Panc1 (cell line): Measurements from ENCODE around the gene PPP1R3F. TPM values are rescaled to one million over a fixed set of nuclear protein-coding genes. Genes with fewer than 3 reads are reported as not detected.

Experiments used
- ATAC-seq: fragments of 200-7000 bp; cut with Tn5 transposase; 2 replicates; pipeline ENCODE4 v1.9.1; 2020; ENCODE audit warnings: mild to moderate bottlenecking, moderate library complexity
- BruUV-seq: library from RNA; stranded (reverse); fragments of 400-500 nt; replicated peaks from 2 replicates; lab custom pipeline; 2021; lab: Mats Ljungman, UMichigan
- CTCF ChIA-PET: fragments of 300-600 bp; sonication (Branson Sonifier 250); formaldehyde crosslinking; loops from one replicate; lab custom pipeline; 2022; ENCODE audit warnings: antibody characterized with exemption; lab: Charles Lee
- POLR2A ChIA-PET: fragments of 300-600 bp; sonication (Branson Sonifier 250); formaldehyde crosslinking; loops from one replicate; lab custom pipeline; 2022; ENCODE audit warnings: antibody characterized with exemption; lab: Charles Lee
- DNase-seq: peaks from one replicate; pipeline ENCODE4 v3.0.0-alpha.2; 2010; ENCODE audit warnings: low read depth, low spot score
- H3K27ac ChIP-seq: 2 replicates; pipeline ENCODE4 v1.5.1; 2011; ENCODE audit warnings: mild to moderate bottlenecking, low read length, inconsistent platforms
- H3K27me3 ChIP-seq: fragments of 200-500 bp; sonication (Bioruptor generic); 2 replicates; pipeline ENCODE4 v1.6.0; 2014; ENCODE audit warnings: low read length, inconsistent platforms; ENCODE audit not compliant: control insufficient read depth, insufficient read depth
- H3K36me3 ChIP-seq: fragments of 200-500 bp; sonication (Bioruptor generic); 2 replicates; pipeline ENCODE4 v1.5.1; 2014; ENCODE audit warnings: inconsistent platforms, mild to moderate bottlenecking, low read length, moderate library complexity; ENCODE audit not compliant: control insufficient read depth, insufficient read depth
- H3K4me1 ChIP-seq: 2 replicates; pipeline ENCODE4 v1.5.1; 2011; ENCODE audit warnings: inconsistent platforms, mild to moderate bottlenecking, low read length, moderate library complexity; ENCODE audit not compliant: control insufficient read depth, insufficient read depth
- H3K4me3 ChIP-seq, 2 experiments: 2 replicates each; pipeline ENCODE4 v1.5.1; 2011 to 2012; ENCODE audit warnings: low read depth in 2 of 2, low read length in 2 of 2, mild to moderate bottlenecking in 2 of 2, inconsistent platforms in 1 of 2, moderate library complexity in 1 of 2
- H3K9me3 ChIP-seq: fragments of 200-500 bp; sonication (Bioruptor generic); 2 replicates; pipeline ENCODE4 v1.5.1; 2014; ENCODE audit warnings: low read depth, mild to moderate bottlenecking, inconsistent platforms, low read length, moderate library complexity; ENCODE audit not compliant: control insufficient read depth, insufficient read depth
- CTCF ChIP-seq: fragments of 450-650 bp; IDR thresholded peaks from 2 replicates; pipeline ENCODE4 v1.5.1; 2017; ENCODE audit warnings: mild to moderate bottlenecking
- POLR2AphosphoS5 ChIP-seq: IDR thresholded peaks from 2 replicates; pipeline ENCODE4 v1.6.1; 2012; ENCODE audit warnings: mild to moderate bottlenecking, low read depth, low read length, moderate library complexity
- SIN3A ChIP-seq: IDR thresholded peaks from 2 replicates; pipeline ENCODE4 v1.6.1; 2012; ENCODE audit warnings: low read depth, mild to moderate bottlenecking, low read length, moderate library complexity, borderline replicate concordance; ENCODE audit not compliant: insufficient read depth
- TCF7L2 ChIP-seq: IDR thresholded peaks from 2 replicates; pipeline ENCODE4 v1.6.1; 2011; ENCODE audit warnings: mild to moderate bottlenecking, low read depth, low read length, inconsistent platforms
- in situ Hi-C: cut with HindIII; loops from 2 replicates; pipeline ENCODE4 v1.10.0; 2016; ENCODE audit warnings: low sequenced_read_pairs, low pct_unique_long_range_greater_than_20kb
- intact Hi-C: fragments of 100-400 bp; cut with micrococcal nuclease; formaldehyde crosslinking; loops from one replicate; pipeline ENCODE4 v1.10.0; 2022; ENCODE audit not compliant: unreplicated experiment
- total RNA-seq: library from RNA; stranded (reverse); gene quantifications from one replicate; pipeline ENCODE4 v1.2.1, GENCODE V29; 2021; ENCODE audit not compliant: unreplicated experiment
- TF ChIP-seq, protein P1 (sequence below), 2 experiments: IDR thresholded peaks; 2 replicates each; pipeline ENCODE4 v1.6.1; 2011 to 2012; ENCODE audit warnings: low read depth in 2 of 2, control low read depth in 1 of 2, low read length in 1 of 2, mild to moderate bottlenecking in 1 of 2, moderate library complexity in 1 of 2; ENCODE audit not compliant: insufficient read depth in 1 of 2

The PPP1R3F gene
- total RNA-seq, 1 experiment from 2014 or later: 8.3 TPM

DNA sequence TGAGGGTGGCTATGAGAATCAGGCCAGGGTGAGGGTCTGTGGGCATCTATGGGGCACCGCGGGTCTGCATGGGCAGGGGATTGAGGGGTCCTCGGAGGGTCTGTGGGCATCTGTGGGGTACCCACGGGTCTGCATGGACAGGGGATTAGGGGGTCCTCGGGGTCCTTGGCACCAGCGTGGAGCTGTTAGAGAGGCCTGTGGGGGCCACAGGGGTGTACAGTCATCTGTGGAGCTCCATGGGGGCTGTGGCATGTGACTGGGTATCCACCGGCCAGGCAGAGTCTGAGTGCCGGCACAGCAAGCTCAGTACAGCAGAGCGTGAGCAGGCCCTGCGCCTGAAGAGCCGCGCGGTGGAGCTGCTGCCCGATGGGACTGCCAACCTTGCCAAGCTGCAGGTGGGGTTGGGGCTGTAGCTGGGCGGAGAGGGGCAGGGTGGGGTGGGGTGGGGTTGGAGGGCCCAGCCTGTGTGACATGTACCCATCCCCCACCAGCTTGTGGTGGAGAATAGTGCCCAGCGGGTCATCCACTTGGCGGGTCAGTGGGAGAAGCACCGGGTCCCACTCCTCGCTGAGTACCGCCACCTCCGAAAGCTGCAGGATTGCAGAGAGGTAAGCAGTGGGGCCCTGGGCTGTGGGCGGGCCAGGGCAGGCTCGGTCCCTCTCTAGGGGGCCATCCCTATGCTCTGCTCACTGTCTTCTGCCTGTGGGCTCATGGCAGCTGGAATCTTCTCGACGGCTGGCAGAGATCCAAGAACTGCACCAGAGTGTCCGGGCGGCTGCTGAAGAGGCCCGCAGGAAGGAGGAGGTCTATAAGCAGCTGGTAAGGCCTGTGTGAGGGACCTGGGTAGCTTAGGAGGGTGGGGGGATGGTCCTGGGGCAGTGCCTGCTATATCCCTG is 21.4 kb upstream of the PPP1R3F start:
- TF ChIP-seq CTCF (no peak), POLR2AphosphoS5 (no peak), TCF7L2 (no peak), SIN3A (no peak)
- TF ChIP-seq, protein P1, sequence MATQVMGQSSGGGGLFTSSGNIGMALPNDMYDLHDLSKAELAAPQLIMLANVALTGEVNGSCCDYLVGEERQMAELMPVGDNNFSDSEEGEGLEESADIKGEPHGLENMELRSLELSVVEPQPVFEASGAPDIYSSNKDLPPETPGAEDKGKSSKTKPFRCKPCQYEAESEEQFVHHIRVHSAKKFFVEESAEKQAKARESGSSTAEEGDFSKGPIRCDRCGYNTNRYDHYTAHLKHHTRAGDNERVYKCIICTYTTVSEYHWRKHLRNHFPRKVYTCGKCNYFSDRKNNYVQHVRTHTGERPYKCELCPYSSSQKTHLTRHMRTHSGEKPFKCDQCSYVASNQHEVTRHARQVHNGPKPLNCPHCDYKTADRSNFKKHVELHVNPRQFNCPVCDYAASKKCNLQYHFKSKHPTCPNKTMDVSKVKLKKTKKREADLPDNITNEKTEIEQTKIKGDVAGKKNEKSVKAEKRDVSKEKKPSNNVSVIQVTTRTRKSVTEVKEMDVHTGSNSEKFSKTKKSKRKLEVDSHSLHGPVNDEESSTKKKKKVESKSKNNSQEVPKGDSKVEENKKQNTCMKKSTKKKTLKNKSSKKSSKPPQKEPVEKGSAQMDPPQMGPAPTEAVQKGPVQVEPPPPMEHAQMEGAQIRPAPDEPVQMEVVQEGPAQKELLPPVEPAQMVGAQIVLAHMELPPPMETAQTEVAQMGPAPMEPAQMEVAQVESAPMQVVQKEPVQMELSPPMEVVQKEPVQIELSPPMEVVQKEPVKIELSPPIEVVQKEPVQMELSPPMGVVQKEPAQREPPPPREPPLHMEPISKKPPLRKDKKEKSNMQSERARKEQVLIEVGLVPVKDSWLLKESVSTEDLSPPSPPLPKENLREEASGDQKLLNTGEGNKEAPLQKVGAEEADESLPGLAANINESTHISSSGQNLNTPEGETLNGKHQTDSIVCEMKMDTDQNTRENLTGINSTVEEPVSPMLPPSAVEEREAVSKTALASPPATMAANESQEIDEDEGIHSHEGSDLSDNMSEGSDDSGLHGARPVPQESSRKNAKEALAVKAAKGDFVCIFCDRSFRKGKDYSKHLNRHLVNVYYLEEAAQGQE (IDR thresholded peaks at IDR 0.05; ENCODE audit: insufficient read depth in 1 of 2, low read depth in 2 of 2, low read length in 1 of 2): no peak
- DNase-seq (no peak), ATAC-seq (no peak)
- H3K36me3 ChIP-seq: no peaks in the 10 kb centered on the region
- H3K4me3 ChIP-seq: no peak overlapping the region
- CTCF ChIA-PET: no interaction called here
- no peaks in the 10 kb centered on the region for H3K27me3 ChIP-seq
- no peaks in the 10 kb centered on the region for H3K9me3 ChIP-seq
- POLR2A ChIA-PET: no interaction called here
- no TSS peak for BruUV-seq
- in situ Hi-C loops (no loop called here), intact Hi-C loops (no loop called here)
- H3K27ac ChIP-seq: no peak overlapping the region
- H3K4me1 ChIP-seq: no peaks in the 10 kb centered on the region

DNA sequence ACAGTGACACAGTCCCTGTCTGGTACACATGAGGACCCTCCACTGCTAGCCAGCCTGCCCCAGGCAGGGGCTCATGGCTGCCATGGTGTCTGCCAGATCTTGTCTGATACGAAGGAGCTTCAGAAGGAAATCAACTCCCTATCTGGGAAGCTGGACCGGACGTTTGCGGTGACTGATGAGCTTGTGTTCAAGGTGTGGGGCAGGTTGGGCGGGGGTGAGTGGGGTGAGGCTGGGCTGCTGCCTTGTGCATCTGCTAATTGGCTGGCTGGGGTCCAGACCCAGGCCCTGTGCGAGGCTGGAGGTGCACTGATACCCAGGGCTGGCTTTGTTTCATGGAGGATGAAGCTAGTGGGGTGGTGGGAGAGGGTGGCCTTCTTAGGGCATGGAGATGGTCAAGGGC is 20.5 kb upstream of the PPP1R3F start:
- ChIA-PET POLR2A (interaction anchor here (0.6 kb wide), 1 partner anchor 58 kb away, joined by 3 read pairs; no protein-coding TSS in a partner anchor), CTCF (no interaction called here)
- H3K27me3 ChIP-seq: no peaks in the 10 kb centered on the region
- H3K9me3 ChIP-seq: no peaks in the 10 kb centered on the region
- no peaks in the 10 kb centered on the region for H3K4me1 ChIP-seq
- H3K36me3 ChIP-seq: no peaks in the 10 kb centered on the region
- no peak overlapping the region for H3K4me3 ChIP-seq
- intact Hi-C loops: no loop called here
- ATAC-seq: no peak
- BruUV-seq: no TSS peak
- H3K27ac ChIP-seq: no peak overlapping the region
- in situ Hi-C loops: no loop called here
- DNase-seq: no peak
- TF ChIP-seq POLR2AphosphoS5 (no peak), SIN3A (no peak), CTCF (no peak), TCF7L2 (no peak)
- TF ChIP-seq, protein P1 (IDR thresholded peaks at IDR 0.05; ENCODE audit: insufficient read depth in 1 of 2, low read depth in 2 of 2, low read length in 1 of 2): no peak
